T47D (cell line): Measurements from ENCODE around the gene ARHGAP9.

Experiments
- DNase-seq, 2 experiments: peaks; one replicate each; pipeline versions ENCODE4 v3.0.0 to v3.0.0-alpha.2; 2011 to 2012; ENCODE audit warnings: low read depth in 1 of 2, low spot score in 1 of 2
- JUND ChIP-seq: IDR thresholded peaks from 2 replicates; pipeline ENCODE4 v1.6.1; 2012; ENCODE audit warnings: low read depth
- in situ Hi-C: cut with HindIII; loops from 2 replicates; pipeline ENCODE4 v1.10.0; 2016; ENCODE audit warnings: low sequenced_read_pairs, low pct_unique_long_range_greater_than_20kb

Gene ARHGAP9

DNA sequence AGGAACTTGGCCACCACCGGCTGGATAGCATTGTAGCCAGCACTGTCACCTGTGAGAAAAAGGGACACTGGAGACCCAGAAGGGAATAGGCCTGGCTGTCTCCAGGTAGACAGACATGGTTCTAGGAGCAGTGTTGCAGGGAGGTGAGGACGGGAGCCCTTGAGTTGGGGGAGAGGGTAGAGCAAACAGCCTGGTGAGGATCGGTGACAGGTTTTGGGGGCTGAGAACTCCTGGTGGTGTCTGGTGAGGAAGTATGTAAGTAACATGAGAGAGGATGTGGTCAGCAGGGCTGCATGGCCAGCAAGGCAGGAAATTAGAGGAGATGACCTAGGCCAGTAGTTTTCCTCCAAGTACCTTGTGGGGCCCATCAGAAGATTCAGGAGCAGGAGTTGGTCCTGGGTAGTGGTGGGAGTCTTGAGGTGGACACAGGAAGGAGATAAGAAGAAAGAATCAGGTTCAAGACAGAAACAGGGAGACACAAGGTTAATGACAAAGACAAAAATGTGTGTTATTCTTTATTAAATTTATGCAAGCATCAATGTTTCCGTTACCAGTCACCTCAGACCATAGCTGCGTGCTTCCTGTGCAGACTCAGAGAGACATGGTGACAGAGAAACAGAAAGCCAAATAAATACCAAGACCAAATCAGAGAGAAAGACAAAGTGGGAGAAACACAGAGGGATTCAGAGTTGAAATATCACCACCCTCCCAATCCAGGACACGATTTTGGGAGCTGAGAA lies at the start of gene ARHGAP9:
TSS of gene ARHGAP9 (minus strand) at position 491 of the 740 bp plus-strand sequence. CDS start at position 31, 460 bp downstream.
- TF ChIP-seq JUND = no peak
- in situ Hi-C loops = no loop called here
- no peak for DNase-seq

DNA sequence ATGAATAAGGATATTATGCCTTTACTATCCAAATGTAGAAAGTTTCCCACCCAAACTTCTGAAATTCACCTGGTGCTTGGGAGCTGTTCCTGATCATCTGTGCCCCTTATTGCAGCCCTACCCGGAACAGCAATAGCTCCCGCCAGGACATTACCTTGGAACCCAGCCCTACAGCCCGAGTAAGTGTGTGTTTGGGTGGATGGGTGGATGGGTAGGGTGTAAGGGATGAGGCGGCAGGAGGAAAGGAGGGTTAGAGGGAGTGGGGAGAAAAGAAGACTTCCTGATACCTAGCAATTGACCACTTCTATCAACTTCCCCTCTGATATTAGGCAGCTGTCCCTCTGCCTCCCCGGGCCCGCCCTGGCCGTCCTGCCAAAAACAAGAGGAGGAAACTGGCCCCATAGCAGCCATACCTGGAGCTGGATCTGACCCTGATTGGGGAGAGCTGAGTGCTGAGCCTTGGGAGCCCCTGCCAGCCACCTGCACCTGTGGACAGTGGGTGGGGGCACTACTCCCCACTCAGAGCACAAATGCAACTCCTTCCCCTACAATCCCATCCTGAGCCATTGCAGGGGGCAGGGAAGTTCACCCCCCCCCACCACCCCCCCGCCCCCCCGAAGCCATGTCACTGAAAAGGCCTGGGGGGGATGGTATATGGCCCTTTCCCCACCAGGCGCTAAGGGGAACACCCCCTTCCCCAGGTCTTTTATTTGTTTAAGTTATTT lies 49.3 kb upstream of the ARHGAP9 start:
- no peak for DNase-seq
- TF ChIP-seq JUND = no peak
- in situ Hi-C loops = no loop called here

DNA sequence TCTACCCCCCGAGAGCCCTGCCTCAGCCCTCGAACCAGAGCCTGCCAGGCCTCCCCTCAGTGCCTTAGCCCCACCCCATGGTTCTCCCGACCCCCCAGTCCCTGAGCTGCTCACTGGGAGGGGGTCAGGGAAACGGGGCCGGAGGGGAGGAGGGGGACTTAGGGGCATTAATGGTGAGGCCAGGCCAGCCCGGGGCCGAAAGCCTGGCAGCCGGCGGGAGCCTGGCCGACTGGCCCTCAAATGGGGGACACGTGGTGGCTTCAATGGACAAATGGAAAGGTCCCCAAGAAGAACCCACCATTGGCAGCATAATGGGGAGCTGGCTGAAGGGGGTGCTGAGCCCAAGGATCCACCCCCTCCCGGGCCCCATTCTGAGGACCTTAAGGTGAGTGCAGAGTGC lies 48.5 kb upstream of the ARHGAP9 start:
- no peak for DNase-seq
- in situ Hi-C loops = no loop called here
- no peak for TF ChIP-seq JUND

DNA sequence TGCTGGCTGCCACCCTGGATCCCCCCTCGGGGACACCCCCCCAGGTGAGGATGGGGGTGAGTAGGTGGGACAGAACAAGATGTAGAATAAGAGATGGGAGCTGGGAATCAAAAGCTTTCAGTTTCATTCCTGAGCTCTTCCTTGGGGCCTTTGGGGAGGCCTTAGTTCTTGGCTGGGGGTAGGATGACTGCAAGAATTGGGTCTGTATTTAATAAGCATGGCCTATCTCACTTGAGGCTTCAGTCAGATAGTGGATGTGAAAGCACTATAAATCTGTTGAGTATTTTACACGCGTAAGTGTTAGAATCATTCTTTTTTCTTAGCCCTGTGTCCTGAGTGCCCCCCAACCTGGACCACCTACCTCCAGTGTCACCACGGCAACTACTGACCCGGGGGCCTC lies 47.5 kb upstream of the ARHGAP9 start:
- in situ Hi-C loops = no loop called here
- TF ChIP-seq JUND = no peak
- no peak for DNase-seq

DNA sequence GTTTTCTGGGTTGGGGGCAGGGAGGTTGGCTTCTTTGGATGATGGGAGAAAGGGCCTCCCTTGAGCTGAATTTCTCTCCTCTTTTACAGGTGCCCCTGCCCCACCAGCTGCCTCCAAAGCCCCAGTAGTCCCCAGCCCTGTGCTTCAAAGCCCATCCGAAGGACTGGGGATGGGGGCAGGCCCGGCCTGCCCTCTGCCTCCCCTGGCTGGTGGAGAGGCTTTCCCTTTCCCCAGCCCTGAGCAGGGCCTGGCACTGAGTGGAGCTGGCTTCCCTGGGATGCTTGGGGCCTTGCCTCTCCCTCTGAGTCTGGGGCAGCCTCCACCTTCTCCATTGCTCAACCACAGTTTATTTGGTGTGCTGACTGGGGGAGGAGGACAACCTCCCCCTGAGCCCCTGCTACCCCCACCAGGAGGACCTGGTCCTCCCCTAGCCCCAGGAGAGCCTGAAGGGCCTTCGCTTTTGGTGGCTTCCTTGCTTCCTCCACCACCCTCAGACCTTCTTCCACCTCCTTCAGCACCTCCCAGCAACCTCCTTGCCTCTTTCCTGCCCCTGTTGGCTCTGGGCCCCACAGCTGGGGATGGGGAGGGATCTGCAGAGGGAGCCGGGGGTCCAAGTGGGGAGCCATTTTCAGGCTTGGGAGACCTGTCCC lies 46.9 kb upstream of the ARHGAP9 start:
- in situ Hi-C loops = no loop called here
- DNase-seq = no peak
- no peak for TF ChIP-seq JUND

DNA sequence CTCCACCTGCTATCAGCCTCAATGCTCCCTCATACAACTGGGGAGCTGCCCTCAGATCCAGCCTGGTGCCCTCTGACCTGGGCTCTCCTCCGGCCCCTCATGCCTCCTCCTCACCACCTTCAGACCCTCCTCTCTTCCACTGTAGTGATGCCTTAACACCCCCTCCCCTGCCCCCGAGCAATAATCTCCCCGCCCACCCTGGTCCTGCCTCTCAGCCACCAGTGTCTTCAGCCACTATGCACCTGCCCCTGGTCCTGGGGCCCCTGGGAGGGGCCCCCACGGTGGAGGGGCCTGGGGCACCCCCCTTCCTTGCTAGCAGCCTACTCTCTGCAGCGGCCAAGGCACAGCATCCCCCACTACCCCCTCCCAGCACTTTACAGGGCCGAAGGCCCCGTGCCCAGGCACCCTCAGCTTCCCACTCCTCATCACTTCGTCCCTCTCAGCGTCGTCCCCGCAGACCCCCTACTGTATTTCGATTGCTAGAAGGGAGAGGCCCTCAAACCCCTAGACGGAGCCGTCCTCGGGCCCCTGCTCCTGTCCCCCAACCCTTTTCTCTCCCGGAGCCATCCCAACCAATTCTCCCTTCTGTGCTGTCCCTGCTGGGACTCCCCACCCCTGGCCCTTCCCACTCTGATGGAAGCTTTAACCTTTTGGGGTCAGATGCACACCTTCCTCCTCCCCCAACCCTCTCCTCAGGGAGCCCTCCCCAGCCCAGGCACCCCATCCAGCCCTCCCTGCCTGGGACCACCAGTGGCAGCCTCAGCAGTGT lies 46.1 kb upstream of the ARHGAP9 start:
- DNase-seq = no peak
- in situ Hi-C loops = no loop called here
- no peak for TF ChIP-seq JUND

DNA sequence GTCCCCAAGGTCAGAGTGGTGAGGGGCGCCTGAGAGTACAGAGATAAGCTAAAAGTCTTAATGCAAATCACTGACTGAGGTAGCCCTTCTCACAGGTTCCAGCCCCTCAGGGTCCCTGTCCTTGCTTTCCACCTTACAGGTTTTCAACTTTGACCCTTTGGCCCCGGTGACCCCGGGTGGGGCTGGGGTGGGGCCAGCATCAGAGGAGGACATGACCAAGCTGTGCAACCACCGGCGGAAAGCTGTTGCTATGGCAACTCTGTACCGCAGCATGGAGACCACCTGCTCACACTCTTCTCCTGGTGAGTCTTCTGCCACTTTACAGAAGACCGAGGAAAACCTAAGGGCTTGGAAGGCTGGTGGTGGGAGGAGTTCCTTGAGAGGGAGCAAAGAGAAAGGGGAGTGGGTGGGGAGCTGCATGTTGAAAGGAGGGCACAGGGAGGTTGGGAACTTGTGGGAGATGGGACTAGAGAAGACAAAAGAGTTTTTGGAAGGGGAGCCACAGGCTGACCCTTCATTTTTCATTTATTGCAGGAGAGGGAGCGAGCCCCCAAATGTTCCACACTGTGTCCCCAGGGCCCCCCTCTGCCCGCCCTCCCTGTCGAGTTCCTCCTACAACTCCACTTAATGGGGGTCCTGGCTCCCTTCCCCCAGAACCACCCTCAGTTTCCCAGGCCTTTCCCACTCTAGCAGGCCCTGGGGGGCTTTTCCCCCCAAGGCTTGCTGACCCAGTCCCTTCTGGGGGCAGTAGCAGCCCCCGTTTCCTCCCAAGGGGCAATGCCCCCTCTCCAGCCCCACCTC lies 45.3 kb upstream of the ARHGAP9 start:
- no peak for DNase-seq
- in situ Hi-C loops = no loop called here
- no peak for TF ChIP-seq JUND

DNA sequence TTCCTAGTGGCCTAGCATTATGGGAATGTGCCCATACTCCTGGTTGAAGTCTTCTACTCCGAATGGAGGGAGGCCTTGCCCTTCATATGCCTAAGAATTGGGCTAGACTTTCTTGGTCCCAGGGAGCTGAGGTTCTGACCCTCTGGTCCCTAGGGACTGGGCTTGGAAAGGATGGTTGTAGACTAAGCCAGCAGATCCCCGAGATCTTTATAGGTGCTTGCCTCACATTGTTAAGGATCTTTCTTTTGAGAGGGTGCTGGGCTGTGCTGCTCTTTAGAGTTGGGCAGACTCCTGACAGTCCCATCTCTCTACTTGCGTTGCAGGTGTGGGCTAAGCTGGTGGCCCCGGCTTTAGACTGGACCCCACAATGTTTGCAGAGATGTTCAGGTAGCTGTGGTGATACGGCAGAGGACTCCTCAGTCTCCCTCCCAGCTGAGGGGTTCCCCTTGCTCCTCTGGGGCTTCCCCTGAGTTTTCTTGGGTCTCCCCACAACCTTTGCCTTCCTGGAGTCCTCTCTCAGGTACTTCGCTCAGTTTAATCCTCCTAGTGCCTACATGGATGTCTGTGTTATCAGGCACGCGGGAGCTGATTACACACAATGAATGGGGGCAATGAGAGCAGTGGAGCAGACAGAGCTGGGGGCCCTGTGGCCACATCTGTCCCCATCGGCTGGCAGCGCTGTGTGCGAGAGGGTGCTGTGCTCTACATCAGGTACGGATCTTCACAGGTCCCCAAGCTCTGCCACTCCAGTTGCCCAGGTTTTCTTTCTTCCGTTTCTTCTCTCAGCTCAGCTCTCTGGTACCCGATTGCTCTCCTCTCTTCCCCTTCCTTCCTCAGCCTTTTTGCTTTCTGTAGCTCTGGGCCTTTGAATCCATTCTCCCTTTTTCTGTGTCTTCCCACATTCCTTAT lies 44.3 kb upstream of the ARHGAP9 start:
- no peak for DNase-seq
- in situ Hi-C loops = no loop called here
- TF ChIP-seq JUND = no peak

DNA sequence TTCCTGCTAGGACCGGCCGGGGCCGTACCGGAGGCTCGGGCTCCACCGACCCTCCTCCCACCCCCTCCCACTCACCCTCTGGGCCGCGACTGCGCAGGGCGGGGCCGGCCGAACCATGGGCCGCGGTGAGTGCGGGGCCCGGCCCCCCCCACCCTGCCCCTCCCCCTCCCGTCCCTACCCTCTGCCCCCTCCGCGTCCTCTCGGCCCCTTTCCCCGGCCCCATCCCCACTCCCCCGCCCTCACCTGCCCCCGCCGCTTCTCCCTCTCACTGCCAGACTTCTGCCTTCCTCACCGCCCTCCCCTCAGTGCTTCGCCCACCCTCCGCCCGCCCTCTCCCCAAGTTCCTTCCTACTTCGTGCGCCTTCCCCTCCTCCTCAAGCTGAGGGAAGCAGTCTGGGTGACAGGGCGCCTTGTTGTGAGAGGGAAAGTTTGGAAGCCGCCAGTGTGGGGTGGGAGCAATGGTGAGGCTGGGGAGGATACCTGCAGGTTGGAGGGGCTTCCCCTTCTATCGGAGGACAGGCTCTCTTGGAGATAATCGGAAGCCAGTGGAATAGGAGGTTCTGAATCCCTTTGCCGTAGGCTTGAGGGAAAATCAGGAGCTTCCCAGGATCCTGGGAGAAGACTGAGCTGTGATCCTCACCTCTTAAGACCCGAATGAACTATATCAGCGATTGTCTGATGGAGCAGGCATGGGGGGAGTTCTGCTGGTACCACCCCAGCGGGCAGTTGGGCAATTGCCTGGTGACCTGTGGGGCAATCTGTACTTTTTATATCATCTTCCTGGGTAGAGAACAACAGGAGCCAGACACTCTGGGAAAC lies 43.4 kb upstream of the ARHGAP9 start:
- TF ChIP-seq JUND = no peak
- in situ Hi-C loops = no loop called here
- DNase-seq = peak in 1 of 2 experiments; percentile 53
